Stimulated activated CD4-positive, alpha-beta T cell treated with anti-CD3 and anti-CD28 coated beads, Interleukin-4, amount 100 ng/mL, for 4 hours (primary cell): ENCODE data around the gene ZNF350.
"Not testable (repeated sequence)": the region's sequence is repeated elsewhere in the genome, so short reads cannot be mapped to it uniquely, and the experiment has no call there.

Experiments used
- DNase-seq, 2 experiments: peaks; one replicate each; pipeline ENCODE4 v3.0.0-alpha.2; 2020

The ZNF350 gene

GRCh38 chr19:51970718-51971117 is 15.9 kb downstream of the ZNF350 start:
- no peak for DNase-seq

- no peak for DNase-seq
These were observed 21.1 kb downstream of the ZNF350 start for GRCh38 chr19:51965583-51965982.

- DNase-seq, result not testable (repeated sequence)
These were observed 25.9 kb downstream of the ZNF350 start for GRCh38 chr19:51960621-51961233.

GRCh38 chr19:51959791-51960190 is 26.8 kb downstream of the ZNF350 start:
- DNase-seq, result no peak

GRCh38 chr19:51957846-51958245 is 28.8 kb downstream of the ZNF350 start:
- DNase-seq, result not testable (repeated sequence)

GRCh38 chr19:51948975-51949374 is 37.7 kb downstream of the ZNF350 start:
- DNase-seq, result no peak

GRCh38 chr19:51946602-51947001 is 40.0 kb downstream of the ZNF350 start:
- no peak for DNase-seq

GRCh38 chr19:51944798-51945552 is 41.7 kb downstream of the ZNF350 start:
- no peak for DNase-seq

- DNase-seq, result no peak
These were observed 47.7 kb downstream of the ZNF350 start for GRCh38 chr19:51938936-51939335.

GRCh38 chr19:51931921-51932320 is 54.7 kb downstream of the ZNF350 start:
- DNase-seq, result no peak

GRCh38 chr19:51927859-51928258 is 58.8 kb downstream of the ZNF350 start:
- no peak for DNase-seq

- DNase-seq, result peak; percentile 74 to 86
These were observed 59.6 kb downstream of the ZNF350 start, which contains the start of gene ZNF613 for GRCh38 chr19:51926784-51927741. TSS of gene ZNF613 (plus strand) at chr19:51927472. CDS start at chr19:51936221, 8,749 bp downstream.

GRCh38 chr19:51926426-51926783 is 60.2 kb downstream of the ZNF350 start:
- DNase-seq, result no peak

GRCh38 chr19:51921949-51922348 is 64.7 kb downstream of the ZNF350 start:
- DNase-seq, result no peak

GRCh38 chr19:51919606-51920005 is 67.0 kb downstream of the ZNF350 start:
- DNase-seq, result no peak

GRCh38 chr19:51916167-51916566 is 70.5 kb downstream of the ZNF350 start:
- DNase-seq, result no peak

GRCh38 chr19:51915324-51915867 is 71.2 kb downstream of the ZNF350 start:
- no peak for DNase-seq
